IMR-90 (cell line): ENCODE measurements around the gene SMIM22. TPM values are rescaled to one million over a fixed set of nuclear protein-coding genes. Genes with fewer than 3 reads are reported as not detected.

Experiments used
- ATAC-seq: fragments of 200-7000 bp; cut with Tn5 transposase; 2 replicates; pipeline ENCODE4 v1.9.1; 2020; ENCODE audit warnings: low read depth, mild to moderate bottlenecking, moderate library complexity
- BruUV-seq: library from RNA; stranded (reverse); fragments of 400-500 nt; replicated peaks from 2 replicates; lab custom pipeline; 2021; lab: Mats Ljungman, UMichigan
- CTCF ChIA-PET: fragments of 300-600 bp; formaldehyde crosslinking; extraction: SDS; loops from one replicate; lab custom pipeline; 2021; ENCODE audit warnings: antibody characterized with exemption; lab: Yijun Ruan, JAX
- POLR2A ChIA-PET: fragments of 300-600 bp; sonication (Branson Sonifier 250); formaldehyde crosslinking; loops from one replicate; lab custom pipeline; 2022; ENCODE audit warnings: antibody characterized with exemption; ENCODE audit not compliant: unreplicated experiment; lab: Charles Lee
- DNase-seq: peaks from one replicate; pipeline ENCODE4 v3.0.0; 2013
- H2AFZ ChIP-seq: replicated peaks from 2 replicates; pipeline ENCODE3; 2013; ENCODE audit warnings: low read length, mild to moderate bottlenecking; ENCODE audit not compliant: poor library complexity
- H2AK5ac ChIP-seq: 2 replicates; pipeline ENCODE4 v1.6.1; 2013; ENCODE audit warnings: low read depth, low read length, inconsistent platforms
- H2AK9ac ChIP-seq: replicated peaks from 2 replicates; pipeline ENCODE3; 2013; ENCODE audit warnings: mild to moderate bottlenecking, low read depth, low read length, moderate library complexity; ENCODE audit not compliant: poor library complexity
- H2BK120ac ChIP-seq: 2 replicates; pipeline ENCODE4 v1.6.1; 2013; ENCODE audit warnings: low read depth, low read length, inconsistent platforms
- H2BK15ac ChIP-seq: 3 replicates; pipeline ENCODE4 v1.6.1; 2013; ENCODE audit warnings: low read depth, low read length, inconsistent platforms
- H2BK20ac ChIP-seq: 2 replicates; pipeline ENCODE4 v1.6.1; 2013; ENCODE audit warnings: low read depth, mild to moderate bottlenecking, inconsistent platforms, low read length, moderate library complexity
- H2BK5ac ChIP-seq: 2 replicates; pipeline ENCODE4 v1.6.1; 2013; ENCODE audit warnings: mild to moderate bottlenecking, low read depth, low read length, inconsistent platforms; ENCODE audit not compliant: poor library complexity, severe bottlenecking
- H3K14ac ChIP-seq: replicated peaks from 2 replicates; pipeline ENCODE4 v1.6.1; 2013; ENCODE audit warnings: low read depth, low read length, inconsistent platforms
- H3K18ac ChIP-seq: 2 replicates; pipeline ENCODE4 v1.6.1; 2013; ENCODE audit warnings: low read depth, low read length, control low read depth
- H3K23ac ChIP-seq: 2 replicates; pipeline ENCODE4 v1.6.1; 2013; ENCODE audit warnings: low read depth, low read length, inconsistent platforms
- H3K27ac ChIP-seq: 2 replicates; pipeline ENCODE4 v1.5.1; 2013; ENCODE audit warnings: mild to moderate bottlenecking, control low read depth, low read length; ENCODE audit not compliant: insufficient read depth
- H3K27me3 ChIP-seq: 2 replicates; pipeline ENCODE4 v1.6.1; 2013; ENCODE audit warnings: low read length; ENCODE audit not compliant: control insufficient read depth, insufficient read depth
- H3K36me3 ChIP-seq: 2 replicates; pipeline ENCODE4 v1.6.1; 2013; ENCODE audit warnings: low read length, mixed read lengths; ENCODE audit not compliant: control insufficient read depth, insufficient read depth
- H3K4ac ChIP-seq: 2 replicates; pipeline ENCODE4 v1.6.1; 2013; ENCODE audit warnings: low read depth, low read length, inconsistent platforms
- H3K4me1 ChIP-seq: 2 replicates; pipeline ENCODE4 v1.6.1; 2013; ENCODE audit warnings: low read length, mixed read lengths; ENCODE audit not compliant: control insufficient read depth, insufficient read depth
- H3K4me2 ChIP-seq: 2 replicates; pipeline ENCODE4 v1.6.1; 2013; ENCODE audit warnings: low read depth, mild to moderate bottlenecking, control low read depth, low read length, moderate library complexity
- H3K4me3 ChIP-seq: 2 replicates; pipeline ENCODE4 v1.5.1; 2013; ENCODE audit warnings: low read depth, mild to moderate bottlenecking, control low read depth, low read length, moderate library complexity; ENCODE audit not compliant: insufficient read depth
- H3K56ac ChIP-seq: 2 replicates; pipeline ENCODE4 v1.6.1; 2013; ENCODE audit warnings: low read length, inconsistent platforms; ENCODE audit not compliant: insufficient read depth; ENCODE audit errors: extremely low read depth
- H3K79me1 ChIP-seq, 2 experiments: 2 replicates each; pipeline ENCODE4 v1.6.1; 2013; ENCODE audit warnings: low read length in 2 of 2, inconsistent platforms in 1 of 2, low read depth in 1 of 2
- H3K9ac ChIP-seq: 2 replicates; pipeline ENCODE4 v1.6.1; 2013; ENCODE audit warnings: low read depth, low read length, control low read depth
- H3K9me1 ChIP-seq: 2 replicates; pipeline ENCODE4 v1.6.1; 2013; ENCODE audit warnings: low read length, inconsistent platforms; ENCODE audit not compliant: insufficient read depth
- H3K9me3 ChIP-seq: 2 replicates; pipeline ENCODE4 v1.6.1; 2013; ENCODE audit warnings: low read length; ENCODE audit not compliant: control insufficient read depth, insufficient read depth
- H4K20me1 ChIP-seq: 2 replicates; pipeline ENCODE4 v1.6.1; 2013; ENCODE audit warnings: low read length, inconsistent platforms; ENCODE audit not compliant: insufficient read depth
- H4K5ac ChIP-seq: 2 replicates; pipeline ENCODE4 v1.6.1; 2013; ENCODE audit warnings: mild to moderate bottlenecking, low read depth, low read length, control low read depth
- H4K8ac ChIP-seq, 2 experiments: 2 replicates each; pipeline ENCODE4 v1.6.1; 2013; ENCODE audit warnings: low read depth in 2 of 2, low read length in 2 of 2, control low read depth in 1 of 2, inconsistent platforms in 1 of 2
- H4K91ac ChIP-seq: 2 replicates; pipeline ENCODE4 v1.6.1; 2013; ENCODE audit warnings: low read depth, low read length, inconsistent platforms; ENCODE audit not compliant: insufficient read depth
- BHLHE40 ChIP-seq: fragments of 150-350 bp; IDR thresholded peaks from 2 replicates; pipeline ENCODE4 v1.6.1; 2016; ENCODE audit warnings: mild to moderate bottlenecking, low read depth, low read length
- ELK1 ChIP-seq: fragments of 150-350 bp; IDR thresholded peaks from 2 replicates; pipeline ENCODE4 v1.6.1; 2016; ENCODE audit warnings: low read depth, mild to moderate bottlenecking, low read length, moderate library complexity, borderline replicate concordance
- MAZ ChIP-seq: IDR thresholded peaks from 2 replicates; pipeline ENCODE4 v1.6.1; 2012; ENCODE audit warnings: low read depth, mild to moderate bottlenecking, low read length, improper control_type of control experiment, moderate library complexity, borderline replicate concordance
- MXI1 ChIP-seq: IDR thresholded peaks from 2 replicates; pipeline ENCODE4 v1.6.1; 2012; ENCODE audit warnings: low read depth, mild to moderate bottlenecking, low read length, moderate library complexity, borderline replicate concordance
- NFE2L2 ChIP-seq: fragments of 150-350 bp; IDR thresholded peaks from 2 replicates; pipeline ENCODE4 v1.6.1; 2016; ENCODE audit warnings: low read depth, mild to moderate bottlenecking, low read length
- POLR2A ChIP-seq: IDR thresholded peaks from 2 replicates; pipeline ENCODE4 v1.6.1; 2012; ENCODE audit warnings: mild to moderate bottlenecking, low read depth, low read length
- RAD21 ChIP-seq: IDR thresholded peaks from 2 replicates; pipeline ENCODE4 v1.6.1; 2012; ENCODE audit warnings: low read length, improper control_type of control experiment
- RCOR1 ChIP-seq: IDR thresholded peaks from 2 replicates; pipeline ENCODE4 v1.6.1; 2012; ENCODE audit warnings: mild to moderate bottlenecking, low read length, improper control_type of control experiment; ENCODE audit not compliant: insufficient replicate concordance
- WGBS, 2 experiments: methylation state at CpG; one replicate each; pipeline versions ENCODE4 v1.1.5 to v1.1.7; 2013; ENCODE audit warnings: missing lambda C conversion rate in 2 of 2; ENCODE audit not compliant: insufficient read length in 1 of 2; ENCODE audit errors: extremely low coverage in 2 of 2; 5-methylcytosine and 5-hydroxymethylcytosine counted together
- dilution Hi-C: fragments of 300-500 bp; cut with HindIII; formaldehyde crosslinking; loops from one replicate; pipeline ENCODE4 v1.14.3; 2018; ENCODE audit warnings: low sequenced_read_pairs; ENCODE audit not compliant: unreplicated experiment
- in situ Hi-C: fragments of 300-500 bp; cut with MboI; formaldehyde crosslinking; loops from 3 replicates; pipeline ENCODE4 v1.14.3; 2019; ENCODE audit warnings: low sequenced_read_pairs, inconsistent platforms, mixed read lengths
- intact Hi-C: fragments of 100-400 bp; cut with micrococcal nuclease; formaldehyde crosslinking; loops from 2 replicates; pipeline ENCODE4 v1.10.0; 2022
- polyA plus RNA-seq, 3 experiments: library from polyadenylated mRNA; depleted of rRNA; stranded (reverse); fragments of >200 nt; gene quantifications; 2 replicates each; pipeline ENCODE4 v1.2.3, GENCODE V29; 2012; ENCODE audit warnings: low replicate concordance in 1 of 3
- total RNA-seq: library from RNA; depleted of rRNA; stranded (reverse); fragments of >200 nt; gene quantifications from 2 replicates; pipeline ENCODE4 v1.2.3, GENCODE V29; 2012

Gene SMIM22
- total and polyA plus RNA-seq, 2 of the 4 experiments (the other 2 are of a cell fraction): not detected

GRCh38 chr16:4787627-4788482, 7.3 kb upstream of the SMIM22 start, which contains the start of gene SEPTIN12:
Gene SEPTIN12, minus strand, starts transcription at chr16:4788345. Its CDS starts 700 bp downstream, at chr16:4787645.
- no peak within 1 kb of the TSS for H3K14ac ChIP-seq
- H3K79me1 ChIP-seq: no peaks in the 10 kb centered on the region
- TF ChIP-seq RAD21: no peak
- TF ChIP-seq BHLHE40: no peak
- TF ChIP-seq NFE2L2: no peak
- TF ChIP-seq RCOR1: no peak
- no peak for TF ChIP-seq MXI1
- no peak for TF ChIP-seq POLR2A
- TF ChIP-seq MAZ: no peak
- TF ChIP-seq ELK1: no peak
- no peak within 1 kb of the TSS for H2BK20ac ChIP-seq
- H3K27ac ChIP-seq: no peak within 1 kb of the TSS
- 0 out of 2 replicates have a peak within 1 kb of the TSS, but pooled peaks have one; percentile 8 for H2AK5ac ChIP-seq
- H4K8ac ChIP-seq: no peak within 1 kb of the TSS
- BruUV-seq: no TSS peak
- H3K9me1 ChIP-seq: 0 out of 2 replicates have a peak, but pooled peaks cover 3% of the 10 kb centered on the region
- no peak for ATAC-seq
- peak within 1 kb of the TSS; percentile 28 for H2AK9ac ChIP-seq
- H3K27me3 ChIP-seq: no peaks in the 10 kb centered on the region; the same call in 1 of the 2 replicates
- H3K36me3 ChIP-seq: no peaks in the 10 kb centered on the region
- no peak within 1 kb of the TSS for H3K23ac ChIP-seq
- no peak within 1 kb of the TSS for H4K5ac ChIP-seq
- no peak within 1 kb of the TSS for H2BK5ac ChIP-seq
- no peak within 1 kb of the TSS for H3K4me3 ChIP-seq
- H2AFZ ChIP-seq: peak within 1 kb of the TSS; percentile 32
- no peak within 1 kb of the TSS for H4K91ac ChIP-seq
- H3K9ac ChIP-seq: no peak within 1 kb of the TSS
- no peak within 1 kb of the TSS for H3K18ac ChIP-seq
- H3K4me1 ChIP-seq: no peaks in the 10 kb centered on the region
- no peak within 1 kb of the TSS for H3K4me2 ChIP-seq
- intact Hi-C loops: no loop called here
- DNase-seq: no peak
- no peaks in the 10 kb centered on the region for H3K9me3 ChIP-seq
- H3K56ac ChIP-seq: no peak within 1 kb of the TSS
- H2BK15ac ChIP-seq: no peak within 1 kb of the TSS
- dilution Hi-C loops: no loop called here
- WGBS, 2 experiments: 60% methylated on average over 1 of the region's 14 CpGs; no CpG with 5 or more reads in 1 of the 2 experiments
- no peak within 1 kb of the TSS for H2BK120ac ChIP-seq
- ChIA-PET CTCF (no interaction called here), POLR2A (no interaction called here)
- in situ Hi-C loops: no loop called here
- no peak within 1 kb of the TSS for H3K4ac ChIP-seq
- no peaks in the 10 kb centered on the region for H4K20me1 ChIP-seq
